GM12878 (cell line): ENCODE results near the gene TRIM6. TPM values are rescaled to one million over a fixed set of nuclear protein-coding genes. Genes with fewer than 3 reads are reported as not detected.

Experiments used
- ATAC-seq: fragments of 200-7000 bp; cut with Tn5 transposase; 3 replicates; pipeline ENCODE4 v1.9.1; 2020; ENCODE audit warnings: mild to moderate bottlenecking, moderate library complexity
- BruUV-seq: library from RNA; stranded (reverse); fragments of 400-500 nt; replicated peaks from 2 replicates; lab custom pipeline; 2021; lab: Mats Ljungman, UMichigan
- CTCF ChIA-PET: fragments of 300-600 bp; sonication (Branson Sonifier 250); formaldehyde crosslinking; extraction: SDS; loops from one replicate; lab custom pipeline; 2021; ENCODE audit warnings: inconsistent platforms; lab: Yijun Ruan, JAX
- POLR2A ChIA-PET: fragments of 350-600 bp; formaldehyde crosslinking; extraction: SDS; loops from one replicate; lab custom pipeline; 2021; ENCODE audit warnings: inconsistent platforms; lab: Charles Lee
- RAD21 ChIA-PET: fragments of 300-600 bp; sonication (Branson Sonifier 250); formaldehyde crosslinking; loops from one replicate; lab custom pipeline; 2023; ENCODE audit warnings: antibody characterized with exemption; ENCODE audit not compliant: unreplicated experiment; lab: Charles Lee
- SMC1A ChIA-PET: fragments of 300-600 bp; sonication (Branson Sonifier 250); formaldehyde crosslinking; loops from one replicate; lab custom pipeline; 2023; ENCODE audit not compliant: unreplicated experiment, uncharacterized antibody; lab: Charles Lee
- DNase-seq: peaks from one replicate; pipeline ENCODE4 v3.0.0-alpha.2; 2011; ENCODE audit warnings: low read depth, low spot score
- FAIRE-seq: peaks from 3 replicates; lab custom pipeline; 2011; peaks lifted over from hg19 to GRCh38; lab: Jason Lieb, UNC
- H2AFZ ChIP-seq: 2 replicates; pipeline ENCODE4 v1.6.0; 2011; ENCODE audit warnings: low read depth, low read length, control low read depth; ENCODE audit not compliant: control insufficient read depth
- H3K27ac ChIP-seq: 2 replicates; pipeline ENCODE4 v1.5.1; 2011; ENCODE audit warnings: control low read depth; ENCODE audit not compliant: control insufficient read depth, insufficient read depth
- H3K27me3 ChIP-seq, 2 experiments: replicated peaks in 1 of 2; 2 replicates each; pipeline versions ENCODE4 v1.6.0 to v1.6.1; 2011; ENCODE audit warnings: low read length in 1 of 2; ENCODE audit not compliant: control insufficient read depth in 2 of 2, insufficient read depth in 2 of 2
- H3K36me3 ChIP-seq, 2 experiments: 2 replicates each; pipeline ENCODE4 v1.5.1; 2011; ENCODE audit warnings: low read length in 1 of 2; ENCODE audit not compliant: control insufficient read depth in 2 of 2, insufficient read depth in 2 of 2
- H3K4me1 ChIP-seq: 2 replicates; pipeline ENCODE4 v1.6.1; 2011; ENCODE audit warnings: mild to moderate bottlenecking, low read length, moderate library complexity, mixed read lengths; ENCODE audit not compliant: control insufficient read depth, insufficient read depth
- H3K4me2 ChIP-seq: 2 replicates; pipeline ENCODE4 v1.6.0; 2011; ENCODE audit warnings: control low read depth; ENCODE audit not compliant: control insufficient read depth, insufficient read depth
- H3K4me3 ChIP-seq: fragments of 200-600 bp; sonication (generic); 2 replicates; pipeline ENCODE4 v1.5.1; 2016
- H3K79me2 ChIP-seq: 2 replicates; pipeline ENCODE4 v1.6.0; 2011; ENCODE audit warnings: low read length; ENCODE audit not compliant: control insufficient read depth, insufficient read depth
- H3K9ac ChIP-seq: 2 replicates; pipeline ENCODE4 v1.8.0; 2011; ENCODE audit warnings: low read length, control low read depth, mixed read lengths; ENCODE audit not compliant: control insufficient read depth, insufficient read depth
- H3K9me3 ChIP-seq: replicated peaks from 3 replicates; pipeline ENCODE4 v1.5.1; 2011; ENCODE audit warnings: mild to moderate bottlenecking, low read length; ENCODE audit not compliant: control insufficient read depth, insufficient read depth
- H4K20me1 ChIP-seq: 2 replicates; pipeline ENCODE4 v1.6.0; 2011; ENCODE audit not compliant: control insufficient read depth, insufficient read depth
- ASH2L ChIP-seq: fragments of 300-600, 200-600 bp; sonication (generic); IDR thresholded peaks from 2 replicates; pipeline ENCODE4 v1.6.1; 2017; ENCODE audit warnings: low read depth, mild to moderate bottlenecking, borderline replicate concordance
- IKZF2 ChIP-seq, 2 experiments: fragments of 450-650 bp; IDR thresholded peaks; 2 replicates each; pipeline ENCODE4 v1.6.1; 2017; ENCODE audit warnings: mild to moderate bottlenecking in 2 of 2, moderate library complexity in 2 of 2
- JUNB ChIP-seq: IDR thresholded peaks from 2 replicates; pipeline ENCODE4 v1.6.1; 2016; ENCODE audit warnings: antibody characterized with exemption, mild to moderate bottlenecking
- KAT2A ChIP-seq: conservative IDR thresholded peaks from 2 replicates; pipeline ENCODE4 v1.6.1; 2011; ENCODE audit warnings: low read depth, low read length; ENCODE audit not compliant: control insufficient read depth
- KLF5 ChIP-seq: fragments of 450-650 bp; IDR thresholded peaks from 2 replicates; pipeline ENCODE4 v1.6.1; 2014; ENCODE audit warnings: mild to moderate bottlenecking; ENCODE audit not compliant: partially characterized antibody
- NFIC ChIP-seq: IDR thresholded peaks from 2 replicates; pipeline ENCODE4 v1.6.1; 2012; ENCODE audit warnings: low read depth, mild to moderate bottlenecking, inconsistent platforms, low read length, moderate library complexity
- POLR2A ChIP-seq: IDR thresholded peaks from 2 replicates; pipeline ENCODE4 v1.6.1; 2011; ENCODE audit warnings: low read depth, mild to moderate bottlenecking, low read length
- PRDM15 ChIP-seq: fragments of 450-650 bp; formaldehyde crosslinking; IDR thresholded peaks from 2 replicates; pipeline ENCODE4 v1.4.0; 2020; ENCODE audit warnings: mild to moderate bottlenecking, moderate library complexity
- RELA ChIP-seq: fragments of 450-650 bp; IDR thresholded peaks from 2 replicates; pipeline ENCODE4 v1.8.0; 2014; ENCODE audit warnings: borderline replicate concordance; ENCODE audit not compliant: partially characterized antibody
- SPI1 ChIP-seq: IDR thresholded peaks from 2 replicates; pipeline ENCODE4 v1.6.1; 2011; ENCODE audit warnings: low read depth, mild to moderate bottlenecking, low read length, moderate library complexity, borderline replicate concordance; ENCODE audit not compliant: insufficient read depth
- USF1 ChIP-seq: IDR thresholded peaks from 2 replicates; pipeline ENCODE4 v1.6.1; 2011; ENCODE audit warnings: borderline replicate concordance, low read depth, mild to moderate bottlenecking, moderate library complexity, mixed read lengths, low read length; ENCODE audit not compliant: insufficient read depth; ENCODE audit errors: extremely low read length
- ZNF24 ChIP-seq: fragments of 450-650 bp; IDR thresholded peaks from 2 replicates; pipeline ENCODE4 v1.6.1; 2017; ENCODE audit warnings: antibody characterized with exemption, mild to moderate bottlenecking
- WGBS: methylation state at CpG from one replicate; pipeline ENCODE4 v1.1.6; 2016; ENCODE audit warnings: low lambda C conversion rate; ENCODE audit not compliant: insufficient replicate concordance, insufficient coverage; ENCODE audit errors: missing lambda C conversion rate; 5-methylcytosine and 5-hydroxymethylcytosine counted together
- in situ Hi-C: fragments of 300-500 bp; cut with MboI; formaldehyde crosslinking; loops from 9 replicates; pipeline ENCODE4 v1.14.3; 2018; ENCODE audit warnings: mixed read lengths
- intact Hi-C: fragments of 100-400 bp; cut with micrococcal nuclease; formaldehyde crosslinking; loops from one replicate; pipeline ENCODE4 v1.14.2; 2022; ENCODE audit not compliant: unreplicated experiment
- polyA plus RNA-seq, 11 experiments: library from polyadenylated mRNA; depleted of rRNA in 4 of 11; unstranded in 6 of 11; stranded (reverse) in 5 of 11; fragments of >200 nt; fragmentation: Nextera tagmentation in 4 of 11; fragmentation: Illumina TruSeq in 1 of 11; extraction: Ambion mirVana in 4 of 11; extraction: Trizol in 1 of 11; gene quantifications; 1 replicate in 1 of 11; 2 replicates in 10 of 11; pipeline versions ENCODE4 v1.2.1 to v1.2.3, GENCODE V29; 2011 to 2016; ENCODE audit warnings: inconsistent platforms in 2 of 11, missing spikeins in 2 of 11, low read depth in 1 of 11
- total RNA-seq, 4 experiments: library from RNA; depleted of rRNA in 3 of 4; stranded (reverse); fragments of >200 nt in 3 of 4; fragmentation: Illumina TruSeq in 1 of 4; extraction: Trizol in 1 of 4; gene quantifications; 2 replicates each; pipeline versions ENCODE4 v1.2.1 to v1.2.3, GENCODE V29; 2013 to 2021

The TRIM6 gene
- total and polyA plus RNA-seq, 10 of the 15 experiments (the other 5 are each of a cell fraction or from before 2014, with no cell fraction given): 1.4 to 6.8 (median 4.2) TPM

DNA sequence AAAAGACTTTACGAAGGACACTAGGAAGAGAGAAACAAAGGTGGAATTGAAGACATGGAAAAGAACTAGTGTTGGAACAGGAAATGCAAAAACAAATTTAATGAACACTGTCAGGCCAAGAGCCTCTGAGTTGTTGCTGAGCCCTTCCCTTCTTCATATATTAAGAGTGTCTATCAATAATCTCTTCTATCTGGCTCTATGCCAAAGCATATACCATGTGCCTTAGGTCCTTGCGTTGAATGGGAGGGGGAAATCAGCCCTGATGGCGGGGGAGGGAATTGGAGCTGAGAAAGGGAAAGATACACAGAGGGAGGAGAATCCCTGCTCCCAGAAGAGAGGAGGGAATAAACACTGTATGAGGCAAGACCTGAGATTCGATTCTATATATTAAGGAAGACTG lies 21.3 kb upstream of the TRIM6 start:
- FAIRE-seq: no peak
- intact Hi-C loops (no loop called here), in situ Hi-C loops (no loop called here)
- no peaks in the 10 kb centered on the region for H3K79me2 ChIP-seq
- H3K36me3 ChIP-seq: no peaks in the 10 kb centered on the region
- H2AFZ ChIP-seq: no peak overlapping the region
- no peak overlapping the region for H3K4me2 ChIP-seq
- no peaks in the 10 kb centered on the region for H3K9me3 ChIP-seq
- no peak overlapping the region for H3K27ac ChIP-seq
- RAD21 ChIA-PET: no interaction called here
- SMC1A ChIA-PET: no interaction called here
- BruUV-seq: no TSS peak
- POLR2A ChIA-PET: no interaction called here
- 27% methylated on average over 4 of the region's 4 CpGs for WGBS
- no peaks in the 10 kb centered on the region for H4K20me1 ChIP-seq
- H3K9ac ChIP-seq: no peak overlapping the region
- TF ChIP-seq PRDM15 (CRISPR knock-in tag): no peak
- no peak for TF ChIP-seq POLR2A
- TF ChIP-seq NFIC: no peak
- TF ChIP-seq IKZF2 (IDR thresholded peaks at IDR 0.05): no peak
- no peak for TF ChIP-seq ZNF24
- no peak for TF ChIP-seq SPI1
- no peak for TF ChIP-seq USF1
- no peak for TF ChIP-seq ASH2L
- no peak for TF ChIP-seq JUNB
- no peak for TF ChIP-seq RELA
- TF ChIP-seq KAT2A: no peak
- no peak for TF ChIP-seq KLF5
- TF ChIP-seq, all 136 proteins: peak for 0
- CTCF ChIA-PET: interaction anchor here (1.1 kb wide), 1 partner anchor 13 kb away, joined by 3 read pairs; no protein-coding TSS in a partner anchor
- no peak overlapping the region for H3K4me3 ChIP-seq
- ATAC-seq: no peak
- DNase-seq: no peak
- no peaks in the 10 kb centered on the region for H3K27me3 ChIP-seq
- no peaks in the 10 kb centered on the region for H3K4me1 ChIP-seq
